HepG2 (cell line): ENCODE data around the gene SLC7A4. TPM values are rescaled to one million over a fixed set of nuclear protein-coding genes. Genes with fewer than 3 reads are reported as not detected.

Source experiments
- AKAP8 ChIP-seq: sonication (generic); formaldehyde crosslinking; IDR thresholded peaks from 2 replicates; pipeline ENCODE4 v1.5.1; 2020; ENCODE audit warnings: mild to moderate bottlenecking, missing genetic modification reagents
- SIN3A ChIP-seq: IDR thresholded peaks from 2 replicates; pipeline ENCODE4 v1.6.1; 2011; ENCODE audit warnings: low read depth, mild to moderate bottlenecking, control low read depth, low read length, borderline replicate concordance
- ZMYM2 ChIP-seq: sonication (generic); formaldehyde crosslinking; IDR thresholded peaks from 2 replicates; pipeline ENCODE4 v1.8.0; 2022; ENCODE audit warnings: mild to moderate bottlenecking, missing genetic modification reagents
- ZNF24 ChIP-seq: fragments of 450-650 bp; IDR thresholded peaks from 2 replicates; pipeline ENCODE4 v1.6.1; 2017; ENCODE audit warnings: antibody characterized with exemption, mild to moderate bottlenecking
- ZNF75D ChIP-seq: sonication (generic); formaldehyde crosslinking; IDR thresholded peaks from 2 replicates; pipeline ENCODE4 v1.8.1; 2023; ENCODE audit warnings: missing genetic modification reagents, mild to moderate bottlenecking, borderline replicate concordance
- polyA plus RNA-seq, 8 experiments: library from polyadenylated mRNA; depleted of rRNA in 3 of 8; stranded (reverse) in 7 of 8; unstranded in 1 of 8; fragments of >200 nt; fragmentation: Illumina TruSeq in 4 of 8; extraction: Trizol in 4 of 8; gene quantifications; 2 replicates each; pipeline versions ENCODE4 v1.2.1 to v1.2.3, GENCODE V29; 2011 to 2016; ENCODE audit warnings: low read depth in 4 of 8, missing spikeins in 1 of 8, mixed read lengths in 1 of 8; ENCODE audit not compliant: insufficient read depth in 1 of 8
- total RNA-seq, 5 experiments: library from RNA; depleted of rRNA; stranded (reverse); fragments of >200 nt; fragmentation: Illumina TruSeq; extraction: Trizol; gene quantifications; 2 replicates each; pipeline ENCODE4 v1.2.3, GENCODE V29; 2016; ENCODE audit warnings: low read depth in 1 of 5
- TF ChIP-seq, protein P1 (sequence below): sonication (generic); formaldehyde crosslinking; IDR thresholded peaks from 2 replicates; pipeline ENCODE4 v1.5.0; 2020; ENCODE audit warnings: missing genetic modification reagents
- TF ChIP-seq, protein P2 (sequence below): sonication (generic); formaldehyde crosslinking; conservative IDR thresholded peaks from 2 replicates; pipeline ENCODE4 v1.8.0; 2022; ENCODE audit warnings: low read depth, missing genetic modification reagents
- TF ChIP-seq, protein P3 (sequence below): sonication (generic); formaldehyde crosslinking; IDR thresholded peaks from 2 replicates; pipeline ENCODE4 v1.4.0; 2020; ENCODE audit warnings: missing genetic modification reagents

SLC7A4 gene
- total and polyA plus RNA-seq, 2 of the 13 experiments (the other 11 are each of a cell fraction or from before 2014, with no cell fraction given), result not detected

DNA sequence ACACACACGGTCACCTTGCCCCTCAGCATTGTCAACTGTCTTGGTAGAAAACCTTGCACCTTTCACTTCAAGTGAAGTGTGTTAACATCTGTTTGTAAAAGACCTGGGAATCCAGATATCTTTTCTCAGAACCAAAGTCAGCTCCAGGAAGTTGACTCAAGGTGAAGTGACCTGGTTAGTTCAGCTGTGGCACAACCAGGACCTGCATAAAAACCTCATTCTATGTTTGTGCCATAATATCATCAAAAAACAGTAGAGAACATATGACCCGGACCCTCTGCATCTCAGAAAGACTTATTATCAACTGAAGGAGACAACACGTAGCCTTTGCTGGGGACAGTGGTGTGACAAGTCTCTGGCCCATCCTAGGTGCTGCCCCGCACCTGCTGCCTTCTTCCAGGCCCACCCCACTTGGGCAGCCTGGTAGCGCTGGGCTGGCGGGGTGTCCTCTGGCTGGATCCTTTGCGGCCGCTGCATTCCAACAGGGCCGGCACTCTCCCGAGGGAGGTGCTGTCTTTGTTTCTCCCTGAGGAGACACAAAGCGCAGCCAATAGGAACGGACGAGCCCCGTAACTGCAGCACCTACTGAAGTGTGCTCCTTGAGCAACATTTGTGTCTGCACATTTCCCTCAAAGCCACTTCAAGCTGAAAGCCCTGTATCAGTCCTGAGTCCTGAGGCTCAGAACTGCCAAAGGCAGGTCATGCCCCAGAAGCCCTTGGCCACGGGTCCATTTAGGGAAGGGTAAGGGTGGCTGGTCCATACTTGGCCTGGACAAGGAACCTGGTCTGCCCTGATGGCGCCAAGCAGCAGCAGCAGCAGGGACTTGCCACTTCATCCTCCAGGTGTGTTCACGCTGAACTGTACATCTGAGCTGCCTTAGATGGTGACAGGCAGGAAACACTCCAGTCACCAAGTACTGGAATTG lies 38.6 kb upstream of the SLC7A4 start (continued):
- TF ChIP-seq, protein P1, sequence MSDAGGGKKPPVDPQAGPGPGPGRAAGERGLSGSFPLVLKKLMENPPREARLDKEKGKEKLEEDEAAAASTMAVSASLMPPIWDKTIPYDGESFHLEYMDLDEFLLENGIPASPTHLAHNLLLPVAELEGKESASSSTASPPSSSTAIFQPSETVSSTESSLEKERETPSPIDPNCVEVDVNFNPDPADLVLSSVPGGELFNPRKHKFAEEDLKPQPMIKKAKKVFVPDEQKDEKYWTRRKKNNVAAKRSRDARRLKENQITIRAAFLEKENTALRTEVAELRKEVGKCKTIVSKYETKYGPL (CRISPR knock-in tag), result no peak
- no peak for TF ChIP-seq AKAP8 (CRISPR knock-in tag)
- TF ChIP-seq, protein P2, sequence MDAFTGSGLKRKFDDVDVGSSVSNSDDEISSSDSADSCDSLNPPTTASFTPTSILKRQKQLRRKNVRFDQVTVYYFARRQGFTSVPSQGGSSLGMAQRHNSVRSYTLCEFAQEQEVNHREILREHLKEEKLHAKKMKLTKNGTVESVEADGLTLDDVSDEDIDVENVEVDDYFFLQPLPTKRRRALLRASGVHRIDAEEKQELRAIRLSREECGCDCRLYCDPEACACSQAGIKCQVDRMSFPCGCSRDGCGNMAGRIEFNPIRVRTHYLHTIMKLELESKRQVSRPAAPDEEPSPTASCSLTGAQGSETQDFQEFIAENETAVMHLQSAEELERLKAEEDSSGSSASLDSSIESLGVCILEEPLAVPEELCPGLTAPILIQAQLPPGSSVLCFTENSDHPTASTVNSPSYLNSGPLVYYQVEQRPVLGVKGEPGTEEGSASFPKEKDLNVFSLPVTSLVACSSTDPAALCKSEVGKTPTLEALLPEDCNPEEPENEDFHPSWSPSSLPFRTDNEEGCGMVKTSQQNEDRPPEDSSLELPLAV (CRISPR knock-in tag), result no peak
- TF ChIP-seq SIN3A, result no peak
- no peak for TF ChIP-seq ZNF24
- no peak for TF ChIP-seq ZMYM2 (CRISPR knock-in tag)
- no peak for TF ChIP-seq ZNF75D
- TF ChIP-seq, protein P3, sequence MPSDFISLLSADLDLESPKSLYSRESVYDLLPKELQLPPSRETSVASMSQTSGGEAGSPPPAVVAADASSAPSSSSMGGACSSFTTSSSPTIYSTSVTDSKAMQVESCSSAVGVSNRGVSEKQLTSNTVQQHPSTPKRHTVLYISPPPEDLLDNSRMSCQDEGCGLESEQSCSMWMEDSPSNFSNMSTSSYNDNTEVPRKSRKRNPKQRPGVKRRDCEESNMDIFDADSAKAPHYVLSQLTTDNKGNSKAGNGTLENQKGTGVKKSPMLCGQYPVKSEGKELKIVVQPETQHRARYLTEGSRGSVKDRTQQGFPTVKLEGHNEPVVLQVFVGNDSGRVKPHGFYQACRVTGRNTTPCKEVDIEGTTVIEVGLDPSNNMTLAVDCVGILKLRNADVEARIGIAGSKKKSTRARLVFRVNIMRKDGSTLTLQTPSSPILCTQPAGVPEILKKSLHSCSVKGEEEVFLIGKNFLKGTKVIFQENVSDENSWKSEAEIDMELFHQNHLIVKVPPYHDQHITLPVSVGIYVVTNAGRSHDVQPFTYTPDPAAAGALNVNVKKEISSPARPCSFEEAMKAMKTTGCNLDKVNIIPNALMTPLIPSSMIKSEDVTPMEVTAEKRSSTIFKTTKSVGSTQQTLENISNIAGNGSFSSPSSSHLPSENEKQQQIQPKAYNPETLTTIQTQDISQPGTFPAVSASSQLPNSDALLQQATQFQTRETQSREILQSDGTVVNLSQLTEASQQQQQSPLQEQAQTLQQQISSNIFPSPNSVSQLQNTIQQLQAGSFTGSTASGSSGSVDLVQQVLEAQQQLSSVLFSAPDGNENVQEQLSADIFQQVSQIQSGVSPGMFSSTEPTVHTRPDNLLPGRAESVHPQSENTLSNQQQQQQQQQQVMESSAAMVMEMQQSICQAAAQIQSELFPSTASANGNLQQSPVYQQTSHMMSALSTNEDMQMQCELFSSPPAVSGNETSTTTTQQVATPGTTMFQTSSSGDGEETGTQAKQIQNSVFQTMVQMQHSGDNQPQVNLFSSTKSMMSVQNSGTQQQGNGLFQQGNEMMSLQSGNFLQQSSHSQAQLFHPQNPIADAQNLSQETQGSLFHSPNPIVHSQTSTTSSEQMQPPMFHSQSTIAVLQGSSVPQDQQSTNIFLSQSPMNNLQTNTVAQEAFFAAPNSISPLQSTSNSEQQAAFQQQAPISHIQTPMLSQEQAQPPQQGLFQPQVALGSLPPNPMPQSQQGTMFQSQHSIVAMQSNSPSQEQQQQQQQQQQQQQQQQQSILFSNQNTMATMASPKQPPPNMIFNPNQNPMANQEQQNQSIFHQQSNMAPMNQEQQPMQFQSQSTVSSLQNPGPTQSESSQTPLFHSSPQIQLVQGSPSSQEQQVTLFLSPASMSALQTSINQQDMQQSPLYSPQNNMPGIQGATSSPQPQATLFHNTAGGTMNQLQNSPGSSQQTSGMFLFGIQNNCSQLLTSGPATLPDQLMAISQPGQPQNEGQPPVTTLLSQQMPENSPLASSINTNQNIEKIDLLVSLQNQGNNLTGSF (CRISPR knock-in tag), result no peak
